PFSK-1 (cell line): ENCODE results near the gene CEP57L1.

ENCODE experiments used
- FOXP2 ChIP-seq: optimal IDR thresholded peaks from 2 replicates; pipeline ENCODE3; 2011; ENCODE audit warnings: borderline replicate concordance, control low read depth, inconsistent platforms; ENCODE audit not compliant: insufficient read depth; ENCODE audit errors: extremely low read length, extremely low read depth
- POLR2AphosphoS5 ChIP-seq: IDR thresholded peaks from 2 replicates; pipeline ENCODE4 v1.6.1; 2012; ENCODE audit warnings: low read depth, mild to moderate bottlenecking, control low read depth, low read length, moderate library complexity
- REST ChIP-seq, 2 experiments: IDR thresholded peaks; 2 replicates each; pipeline versions ENCODE4 v1.6.1 to v1.8.0; 2011 to 2012; ENCODE audit warnings: low read depth in 2 of 2, low read length in 2 of 2, control low read depth in 1 of 2, inconsistent platforms in 1 of 2, mild to moderate bottlenecking in 1 of 2, moderate library complexity in 1 of 2; ENCODE audit not compliant: insufficient read depth in 1 of 2
- SIN3A ChIP-seq: IDR thresholded peaks from 2 replicates; pipeline ENCODE4 v1.6.1; 2012; ENCODE audit warnings: mild to moderate bottlenecking, low read length, moderate library complexity, borderline replicate concordance; ENCODE audit not compliant: insufficient read depth
- TAF1 ChIP-seq: IDR thresholded peaks from 2 replicates; pipeline ENCODE4 v1.6.1; 2012; ENCODE audit warnings: low read length, control low read depth, borderline replicate concordance; ENCODE audit not compliant: insufficient read depth

CEP57L1 gene

GRCh38 chr6:109073344-109074132, 21.8 kb upstream of the CEP57L1 start:
- TF ChIP-seq TAF1 (no peak), FOXP2 (no peak), POLR2AphosphoS5 (no peak), REST (IDR thresholded peaks at IDR 0.05; ENCODE audit: insufficient read depth in 1 of 2, low read depth in 2 of 2, low read length in 2 of 2) (no peak), SIN3A (no peak)

DNA sequence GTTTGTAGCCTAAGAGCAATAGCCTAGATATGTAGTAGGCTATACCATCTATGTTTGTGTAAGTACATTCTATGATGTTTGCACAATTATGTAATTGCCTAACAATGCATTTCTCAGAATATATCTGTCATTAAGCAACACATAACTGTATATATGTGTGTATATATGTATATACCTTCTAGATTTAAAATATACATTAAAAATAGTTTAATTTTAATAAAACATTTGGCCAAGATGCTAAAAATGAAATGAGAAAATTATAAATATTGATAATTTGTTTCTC, 21.2 kb upstream of the CEP57L1 start:
- TF ChIP-seq SIN3A (no peak), REST (IDR thresholded peaks at IDR 0.05; ENCODE audit: insufficient read depth in 1 of 2, low read depth in 2 of 2, low read length in 2 of 2) (no peak), POLR2AphosphoS5 (no peak), FOXP2 (no peak), TAF1 (no peak)

DNA sequence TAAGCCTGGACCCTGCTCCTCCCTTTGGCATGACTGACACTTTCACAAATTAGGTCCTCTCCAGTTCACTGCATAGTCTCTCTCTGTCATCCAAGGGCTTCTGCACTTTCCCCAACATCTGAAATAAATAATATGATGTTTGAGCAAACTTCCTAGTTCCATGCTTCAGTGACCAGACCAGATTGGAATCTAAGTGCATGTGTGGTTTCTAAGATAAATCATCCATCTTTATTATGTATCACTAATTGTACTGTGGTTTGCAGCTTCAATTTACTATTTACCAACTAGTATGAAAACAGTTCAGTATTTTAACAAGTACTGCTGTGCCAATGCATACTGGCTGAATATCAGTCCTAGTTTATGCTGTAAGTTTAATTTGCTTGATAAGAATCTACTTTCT, 19.4 kb upstream of the CEP57L1 start:
- TF ChIP-seq TAF1 (no peak), REST (IDR thresholded peaks at IDR 0.05; ENCODE audit: insufficient read depth in 1 of 2, low read depth in 2 of 2, low read length in 2 of 2) (no peak), FOXP2 (no peak), POLR2AphosphoS5 (no peak), SIN3A (no peak)

DNA sequence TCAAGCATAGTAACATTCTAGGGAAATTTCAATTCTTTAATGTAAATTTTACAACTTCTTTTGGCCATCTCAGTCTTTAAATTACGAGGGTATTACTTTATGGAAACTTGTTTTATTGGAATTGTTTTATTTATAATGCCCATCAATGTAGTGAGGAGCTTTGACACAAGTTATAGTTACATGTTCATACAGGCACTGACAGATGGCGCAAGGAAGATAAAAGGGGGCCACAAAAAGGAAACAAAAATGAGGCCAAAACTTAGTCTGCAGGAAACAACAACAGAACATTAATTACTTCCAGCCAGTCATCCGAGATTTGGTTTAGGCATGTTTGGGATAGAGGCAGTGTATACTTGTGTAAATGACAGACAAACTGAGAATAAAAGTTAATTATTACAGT, 18.9 kb upstream of the CEP57L1 start:
- TF ChIP-seq POLR2AphosphoS5 (no peak), TAF1 (no peak), FOXP2 (no peak), REST (IDR thresholded peaks at IDR 0.05; ENCODE audit: insufficient read depth in 1 of 2, low read depth in 2 of 2, low read length in 2 of 2) (no peak), SIN3A (no peak)

GRCh38 chr6:109079981-109080380, 15.3 kb upstream of the CEP57L1 start:
- TF ChIP-seq TAF1 (no peak), REST (IDR thresholded peaks at IDR 0.05; ENCODE audit: insufficient read depth in 1 of 2, low read depth in 2 of 2, low read length in 2 of 2) (no peak)
